HepG2 (cell line): ENCODE measurements around the gene OARD1.

ENCODE experiments used
- BRCA1 ChIP-seq: sonication (generic); formaldehyde crosslinking; IDR thresholded peaks from 2 replicates; pipeline ENCODE4 v1.4.0; 2020; ENCODE audit warnings: missing genetic modification reagents
- CTCF ChIP-seq: sonication (generic); formaldehyde crosslinking; IDR thresholded peaks from 2 replicates; pipeline ENCODE4 v1.5.0; 2020; ENCODE audit warnings: mild to moderate bottlenecking, missing genetic modification reagents, moderate library complexity
- TOPORS ChIP-seq: sonication (generic); formaldehyde crosslinking; IDR thresholded peaks from 2 replicates; pipeline ENCODE4 v1.8.0; 2023; ENCODE audit warnings: mild to moderate bottlenecking, missing genetic modification reagents

GRCh38 chr6:41100871-41101287 is 28.7 kb upstream of the OARD1 start:
- no peak for TF ChIP-seq TOPORS (CRISPR knock-in tag)
- TF ChIP-seq BRCA1 (CRISPR knock-in tag): no peak
- no peak for TF ChIP-seq CTCF (CRISPR knock-in tag)
